Activated CD4-positive, alpha-beta T cell treated with anti-CD3 and anti-CD28 coated beads for 36 hours (primary cell): ENCODE results near the gene NIN. TPM values are rescaled to one million over a fixed set of nuclear protein-coding genes. Genes with fewer than 3 reads are reported as not detected.
"Not testable (repeated sequence)": the region's sequence is repeated elsewhere in the genome, so short reads cannot be mapped to it uniquely, and the experiment has no call there.

Source experiments
- ATAC-seq: fragments of 200-7000 bp; cut with Tn5 transposase; one replicate; pipeline ENCODE4 v1.10.0; 2021; ENCODE audit warnings: mild to moderate bottlenecking, moderate library complexity
- CTCF ChIA-PET: fragments of 350-600 bp; sonication (Branson Sonifier 250); formaldehyde crosslinking; loops from one replicate; lab custom pipeline; 2021; ENCODE audit warnings: antibody characterized with exemption; lab: Charles Lee
- POLR2A ChIA-PET: fragments of 350-600 bp; sonication (Branson Sonifier 250); formaldehyde crosslinking; loops from one replicate; lab custom pipeline; 2021; ENCODE audit warnings: antibody characterized with exemption, inconsistent platforms; lab: Charles Lee
- DNase-seq: peaks from one replicate; pipeline ENCODE4 v3.0.0-alpha.2; 2020
- H3K27ac Mint-ChIP-seq: one replicate; pipeline ENCODE4 v1.8.0; 2021; ENCODE audit warnings: mixed read lengths
- H3K27me3 Mint-ChIP-seq: one replicate; pipeline ENCODE4 v1.8.0; 2021; ENCODE audit warnings: mixed read lengths
- H3K36me3 Mint-ChIP-seq: one replicate; pipeline ENCODE4 v1.8.0; 2021; ENCODE audit warnings: low read depth, mixed read lengths
- H3K4me1 Mint-ChIP-seq: one replicate; pipeline ENCODE4 v1.8.0; 2021; ENCODE audit warnings: mixed read lengths
- H3K4me3 Mint-ChIP-seq: one replicate; pipeline ENCODE4 v1.8.0; 2021; ENCODE audit warnings: mild to moderate bottlenecking, moderate library complexity, mixed read lengths
- H3K9me3 Mint-ChIP-seq: one replicate; pipeline ENCODE4 v1.8.0; 2021; ENCODE audit warnings: low read depth, mixed read lengths
- intact Hi-C, 2 experiments: fragments of 100-400 bp; cut with DNase I in 1 of 2; cut with micrococcal nuclease in 1 of 2; formaldehyde crosslinking; loops; one replicate each; pipeline versions ENCODE4 v1.14.2 to v1.15.1; 2022 to 2024; cut with DNase I, micrococcal nuclease
- total RNA-seq, 2 experiments: library from RNA; stranded (reverse); gene quantifications; one replicate each; pipeline ENCODE4 v1.2.3, GENCODE V29; 2021

Gene NIN
- total RNA-seq, 2 experiments from 2014 or later = 47.5 to 53.8 TPM

GRCh38 chr14:50820786-50821509 lies 10.0 kb downstream of the NIN start:
- ChIA-PET CTCF (interaction anchor here (0.6 to 3.3 kb wide), 8 partner anchors 10 to 47 kb away, joined by 3 to 18 read pairs (median 4); partner anchors contain the start of gene NIN), POLR2A (interaction anchor here (1.3 kb wide), 1 partner anchor 9 kb away, joined by 10 read pairs; the partner anchor contains the start of gene NIN)
- H3K4me1 Mint-ChIP-seq = peaks cover 75% of the 10 kb centered on the region
- intact Hi-C loops = loop anchor here (5.0 to 10.0 kb wide), 2 partner anchors 94 to 1136 kb away; partner anchors contain the start of gene POLE2 (in 1 of the 2)
- H3K36me3 Mint-ChIP-seq = peaks cover 31% of the 10 kb centered on the region
- H3K4me3 Mint-ChIP-seq = no peak overlapping the region
- peak overlapping the region; percentile 82 for H3K27ac Mint-ChIP-seq
- ATAC-seq = no peak
- H3K9me3 Mint-ChIP-seq = no peaks in the 10 kb centered on the region
- H3K27me3 Mint-ChIP-seq = no peaks in the 10 kb centered on the region
- DNase-seq = no peak

GRCh38 chr14:50819303-50819702 lies 11.7 kb downstream of the NIN start:
- peak overlapping the region; percentile 76 for H3K27ac Mint-ChIP-seq

GRCh38 chr14:50816395-50817047 lies 14.4 kb downstream of the NIN start:
- DNase-seq (no peak), ATAC-seq (no peak)
- ChIA-PET CTCF (interaction anchor here (0.6 to 1.0 kb wide), 3 partner anchors 43 to 269 kb away, joined by 3 to 6 read pairs (median 3); no protein-coding TSS in a partner anchor), POLR2A (no interaction called here)
- peaks cover 10% of the 10 kb centered on the region for H3K9me3 Mint-ChIP-seq
- peaks cover 49% of the 10 kb centered on the region for H3K36me3 Mint-ChIP-seq
- no peak overlapping the region for H3K27ac Mint-ChIP-seq
- intact Hi-C loops = no loop called here
- peaks cover 65% of the 10 kb centered on the region for H3K4me1 Mint-ChIP-seq
- no peaks in the 10 kb centered on the region for H3K27me3 Mint-ChIP-seq
- no peak overlapping the region for H3K4me3 Mint-ChIP-seq

More at GRCh38 chr14:50819303-50819702, 11.7 kb downstream of the NIN start:
- H3K27me3 Mint-ChIP-seq, H3K4me3 Mint-ChIP-seq, POLR2A ChIA-PET: not testable (repeated sequence)
- Mint-ChIP-seq H3K9me3 (peaks cover 10% of the 10 kb centered on the region), H3K36me3 (peaks cover 48% of the 10 kb centered on the region), H3K4me1 (peaks cover 72% of the 10 kb centered on the region)
- intact Hi-C loops = loop anchor here in 1 of 2 experiments (1.0 kb wide), 1 partner anchor 32 kb away; no protein-coding TSS in a partner anchor
- CTCF ChIA-PET = interaction anchor here (0.6 to 1.8 kb wide), 4 partner anchors 9 to 295 kb away, joined by 3 to 6 read pairs (median 4); no protein-coding TSS in a partner anchor
- DNase-seq (peak; percentile 54), ATAC-seq (peak; percentile 43)

GRCh38 chr14:50815526-50815925 lies 15.4 kb downstream of the NIN start:
- H3K36me3 Mint-ChIP-seq = peaks cover 42% of the 10 kb centered on the region
- POLR2A ChIA-PET, ATAC-seq, H3K4me3 Mint-ChIP-seq, DNase-seq, H3K27ac Mint-ChIP-seq, intact Hi-C loops, H3K27me3 Mint-ChIP-seq: not testable (repeated sequence)
- CTCF ChIA-PET = interaction anchor here (0.6 to 0.8 kb wide), 2 partner anchors 50 to 282 kb away, joined by 3 read pairs; no protein-coding TSS in a partner anchor
- H3K9me3 Mint-ChIP-seq = peaks cover 10% of the 10 kb centered on the region
- peaks cover 56% of the 10 kb centered on the region for H3K4me1 Mint-ChIP-seq

- H3K4me3 Mint-ChIP-seq, ATAC-seq, DNase-seq, intact Hi-C loops, H3K27me3 Mint-ChIP-seq, H3K27ac Mint-ChIP-seq, POLR2A ChIA-PET: not testable (repeated sequence)
- CTCF ChIA-PET = interaction anchor here (0.6 kb wide), 1 partner anchor 282 kb away, joined by 3 read pairs; no protein-coding TSS in a partner anchor
- Mint-ChIP-seq H3K4me1 (peaks cover 52% of the 10 kb centered on the region), H3K36me3 (peaks cover 38% of the 10 kb centered on the region), H3K9me3 (peaks cover 10% of the 10 kb centered on the region)
Measured at GRCh38 chr14:50815058-50815457, 15.9 kb downstream of the NIN start.

- H3K36me3 Mint-ChIP-seq = peaks cover 37% of the 10 kb centered on the region
- H3K27ac Mint-ChIP-seq = peak overlapping the region; percentile 66
- peaks cover 10% of the 10 kb centered on the region for H3K9me3 Mint-ChIP-seq
- CTCF ChIA-PET = interaction anchor here (0.6 to 1.0 kb wide), 2 partner anchors 12 to 22 kb away, joined by 4 read pairs; no protein-coding TSS in a partner anchor
- no peaks in the 10 kb centered on the region for H3K27me3 Mint-ChIP-seq
- no peak overlapping the region for H3K4me3 Mint-ChIP-seq
- POLR2A ChIA-PET = no interaction called here
- intact Hi-C loops = no loop called here
- peaks cover 43% of the 10 kb centered on the region for H3K4me1 Mint-ChIP-seq
- no peak for DNase-seq
- ATAC-seq = no peak
Measured at GRCh38 chr14:50814161-50814560, 16.8 kb downstream of the NIN start.

GRCh38 chr14:50813544-50813863 lies 17.5 kb downstream of the NIN start:
- ChIA-PET CTCF (interaction anchor here (1.0 to 2.0 kb wide), 2 partner anchors 12 to 47 kb away, joined by 4 to 7 read pairs; no protein-coding TSS in a partner anchor), POLR2A (no interaction called here)
- DNase-seq (no peak), ATAC-seq (peak; percentile 83)
- peak overlapping the region; percentile 95 for H3K27ac Mint-ChIP-seq
- H3K27me3 Mint-ChIP-seq = no peaks in the 10 kb centered on the region
- peaks cover 36% of the 10 kb centered on the region for H3K36me3 Mint-ChIP-seq
- H3K4me3 Mint-ChIP-seq = peak overlapping the region; percentile 54
- peaks cover 10% of the 10 kb centered on the region for H3K9me3 Mint-ChIP-seq
- peaks cover 39% of the 10 kb centered on the region for H3K4me1 Mint-ChIP-seq
- intact Hi-C loops = loop anchor here in 1 of 2 experiments (1.0 kb wide), 1 partner anchor 18 kb away; the partner anchor contains the start of gene NIN

- ChIA-PET CTCF (interaction anchor here (0.7 to 2.0 kb wide), 4 partner anchors 11 to 47 kb away, joined by 3 to 7 read pairs (median 4); no protein-coding TSS in a partner anchor), POLR2A (no interaction called here)
- Mint-ChIP-seq H3K4me1 (peaks cover 35% of the 10 kb centered on the region), H3K27me3 (no peaks in the 10 kb centered on the region), H3K4me3 (peak overlapping the region; percentile 54), H3K9me3 (peaks cover 10% of the 10 kb centered on the region), H3K27ac (peak overlapping the region; percentile 95), H3K36me3 (peaks cover 33% of the 10 kb centered on the region)
- intact Hi-C loops = loop anchor here in 1 of 2 experiments (1.0 kb wide), 1 partner anchor 18 kb away; the partner anchor contains the start of gene NIN
- ATAC-seq (peak; percentile 58), DNase-seq (peak; percentile 41)
Measured at GRCh38 chr14:50812856-50813543, 18.0 kb downstream of the NIN start.

GRCh38 chr14:50812180-50812579 lies 18.8 kb downstream of the NIN start:
- POLR2A ChIA-PET = no interaction called here
- Mint-ChIP-seq H3K9me3 (peaks cover 10% of the 10 kb centered on the region), H3K4me3 (no peak overlapping the region), H3K4me1 (peaks cover 35% of the 10 kb centered on the region), H3K36me3 (peaks cover 33% of the 10 kb centered on the region), H3K27ac (peak overlapping the region; percentile 95), H3K27me3 (no peaks in the 10 kb centered on the region)
- CTCF ChIA-PET = interaction anchor here (0.6 to 2.0 kb wide), 5 partner anchors 9 to 48 kb away, joined by 3 to 7 read pairs (median 3); no protein-coding TSS in a partner anchor
- ATAC-seq (no peak), DNase-seq (no peak)
- intact Hi-C loops = no loop called here

- Mint-ChIP-seq H3K36me3 (peaks cover 36% of the 10 kb centered on the region), H3K4me3 (no peak overlapping the region), H3K9me3 (no peaks in the 10 kb centered on the region), H3K27me3 (no peaks in the 10 kb centered on the region), H3K27ac (no peak overlapping the region), H3K4me1 (peaks cover 20% of the 10 kb centered on the region)
- ATAC-seq = no peak
- ChIA-PET CTCF (interaction anchor here (1.0 to 2.5 kb wide), 2 partner anchors 12 to 32 kb away, joined by 3 to 9 read pairs; no protein-coding TSS in a partner anchor), POLR2A (interaction anchor here (0.5 to 1.0 kb wide), 2 partner anchors 9 to 41 kb away, joined by 3 to 4 read pairs; no protein-coding TSS in a partner anchor)
- intact Hi-C loops = no loop called here
- no peak for DNase-seq
Measured at GRCh38 chr14:50808053-50808452, 22.9 kb downstream of the NIN start.
